ENCODE data around the gene MIP. TPM values are rescaled to one million over a fixed set of nuclear protein-coding genes. Genes with fewer than 3 reads are reported as not detected.
"Not testable (repeated sequence)": the region's sequence is repeated elsewhere in the genome, so short reads cannot be mapped to it uniquely, and the experiment has no call there.

The MIP gene
- not detected in 2 replicates for total RNA-seq

DNA sequence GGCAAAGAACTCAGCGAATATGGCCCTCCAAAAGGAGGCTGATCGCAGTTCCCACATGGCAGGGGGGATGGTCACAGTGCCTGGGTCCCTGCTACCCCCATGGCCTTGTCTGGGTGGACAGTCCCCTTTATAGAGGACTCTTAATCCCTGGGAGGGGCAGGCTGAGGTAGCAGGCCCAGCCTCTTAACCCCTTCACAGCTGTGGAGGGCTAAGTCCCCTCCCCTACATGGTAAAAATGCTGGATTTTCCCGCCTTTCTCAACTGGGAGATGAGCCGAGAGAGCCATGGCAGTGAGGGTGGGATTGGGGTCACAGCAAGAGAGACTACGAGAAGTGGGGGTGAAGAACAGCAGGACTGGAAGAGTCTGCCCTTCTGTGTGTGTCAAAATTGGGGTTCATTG, at the start of gene MIP:
Gene MIP, minus strand, starts transcription at position 101 of the 400 bp plus-strand sequence. Its CDS starts 44 bp downstream, at position 57.
- no peak for DNase-seq (ENCODE audit: low read depth)
- no peaks in the 10 kb centered on the region for H3K27me3 ChIP-seq (ENCODE audit: control insufficient read depth, insufficient read depth, low read length)
- H3K36me3 ChIP-seq (ENCODE audit: control insufficient read depth, insufficient read depth, low read length): no peaks in the 10 kb centered on the region
- no peak within 1 kb of the TSS for H3K4me3 ChIP-seq (ENCODE audit: low read depth, low read length)
- TF ChIP-seq CTCF (IDR thresholded peaks at IDR 0.05; ENCODE audit: insufficient read depth, low read length, poor library complexity, severe bottlenecking): no peak

DNA sequence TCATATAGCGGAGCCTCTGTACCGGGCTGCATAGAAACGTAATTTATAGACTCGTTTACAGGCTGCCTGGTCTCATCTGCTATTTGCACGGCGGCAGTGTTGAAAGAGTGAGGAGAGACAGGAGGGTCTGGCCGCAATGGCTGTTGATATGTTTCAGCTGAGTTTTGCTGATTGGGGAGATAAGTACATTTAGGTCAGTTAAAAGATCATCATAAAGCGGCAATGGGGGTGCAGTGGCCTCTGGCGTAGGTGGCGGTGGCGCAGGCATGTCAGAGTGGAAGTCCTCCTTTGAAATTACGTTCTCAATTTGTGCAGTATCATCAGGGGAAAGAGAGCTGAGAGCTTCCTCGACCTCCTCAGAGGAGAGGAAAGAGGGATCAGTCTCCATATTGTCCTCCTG, 45.4 kb upstream of the MIP start:
- not testable (repeated sequence) for H3K36me3 ChIP-seq (ENCODE audit: control insufficient read depth, insufficient read depth, low read length); H3K4me3 ChIP-seq (ENCODE audit: low read depth, low read length); DNase-seq (ENCODE audit: low read depth); H3K27me3 ChIP-seq (ENCODE audit: control insufficient read depth, insufficient read depth, low read length)

- DNase-seq (ENCODE audit: low read depth); H3K4me3 ChIP-seq (ENCODE audit: low read depth, low read length); H3K36me3 ChIP-seq (ENCODE audit: control insufficient read depth, insufficient read depth, low read length); H3K27me3 ChIP-seq (ENCODE audit: control insufficient read depth, insufficient read depth, low read length): not testable (repeated sequence)
Measured at GRCh38 chr12:56499452-56499851, 45.0 kb upstream of the MIP start.

GRCh38 chr12:56498126-56498902, 43.9 kb upstream of the MIP start:
- DNase-seq (ENCODE audit: low read depth); H3K4me3 ChIP-seq (ENCODE audit: low read depth, low read length); H3K27me3 ChIP-seq (ENCODE audit: control insufficient read depth, insufficient read depth, low read length); H3K36me3 ChIP-seq (ENCODE audit: control insufficient read depth, insufficient read depth, low read length): not testable (repeated sequence)

DNA sequence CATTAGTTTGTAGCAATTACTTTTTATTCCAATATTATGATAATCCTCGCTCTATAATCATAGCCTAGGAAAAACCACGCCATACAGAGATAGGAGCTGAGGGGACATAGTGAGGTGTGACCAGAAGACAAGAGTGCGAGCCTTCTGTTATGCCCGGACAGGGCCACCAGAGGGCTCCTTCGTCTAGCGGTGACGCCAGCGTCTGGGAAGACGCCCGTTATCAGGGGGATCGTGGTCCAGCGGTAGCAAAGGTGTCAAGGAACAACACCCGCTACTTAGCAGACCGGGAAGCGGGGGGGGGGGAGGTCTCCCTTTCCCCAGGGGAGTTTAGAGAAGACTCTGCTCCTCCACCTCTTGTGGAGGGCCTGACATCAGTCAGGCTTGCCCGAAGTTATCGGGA, 42.2 kb upstream of the MIP start:
- not testable (repeated sequence) for H3K4me3 ChIP-seq (ENCODE audit: low read depth, low read length); H3K36me3 ChIP-seq (ENCODE audit: control insufficient read depth, insufficient read depth, low read length); DNase-seq (ENCODE audit: low read depth); H3K27me3 ChIP-seq (ENCODE audit: control insufficient read depth, insufficient read depth, low read length)
- TF ChIP-seq CTCF (IDR thresholded peaks at IDR 0.05; ENCODE audit: insufficient read depth, low read length, poor library complexity, severe bottlenecking): peak; percentile 46

DNA sequence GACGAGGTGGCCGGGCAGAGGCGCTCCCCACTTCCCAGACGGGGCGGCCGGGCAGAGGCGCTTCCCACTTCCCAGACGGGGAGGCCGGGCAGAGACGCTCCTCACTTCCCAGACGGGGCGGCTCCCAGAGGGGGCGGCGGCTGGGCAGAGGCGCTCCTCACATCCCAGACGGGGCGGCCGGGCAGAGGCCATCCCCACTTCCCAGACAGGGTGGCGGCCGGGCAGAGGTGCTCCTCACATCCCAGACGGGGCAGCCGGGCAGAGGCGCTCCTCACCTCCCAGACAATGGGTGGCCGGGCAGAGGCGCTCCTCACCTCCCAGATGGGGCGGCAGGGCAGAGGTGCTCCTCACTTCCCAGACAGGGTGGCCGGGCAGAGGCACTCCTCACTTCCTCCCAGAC, 40.0 kb upstream of the MIP start:
- H3K36me3 ChIP-seq (ENCODE audit: control insufficient read depth, insufficient read depth, low read length); H3K27me3 ChIP-seq (ENCODE audit: control insufficient read depth, insufficient read depth, low read length); H3K4me3 ChIP-seq (ENCODE audit: low read depth, low read length); DNase-seq (ENCODE audit: low read depth): not testable (repeated sequence)

DNA sequence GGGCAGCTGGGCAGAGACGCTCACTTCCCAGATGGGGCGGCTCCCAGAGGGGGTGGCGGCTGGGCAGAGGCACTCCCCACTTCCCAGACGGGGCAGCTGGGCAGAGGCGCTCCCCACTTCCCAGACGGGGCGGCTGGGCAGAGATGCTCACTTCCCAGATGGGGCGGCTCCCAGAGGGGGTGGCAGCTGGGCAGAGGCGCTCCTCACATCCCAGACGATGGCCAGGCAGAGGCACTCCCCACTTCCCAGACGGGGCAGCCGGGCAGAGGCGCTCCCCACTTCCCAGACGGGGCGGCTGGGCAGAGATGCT, 39.6 kb upstream of the MIP start:
- not testable (repeated sequence) for H3K36me3 ChIP-seq (ENCODE audit: control insufficient read depth, insufficient read depth, low read length); H3K4me3 ChIP-seq (ENCODE audit: low read depth, low read length); H3K27me3 ChIP-seq (ENCODE audit: control insufficient read depth, insufficient read depth, low read length); DNase-seq (ENCODE audit: low read depth)

GRCh38 chr12:56493409-56494105, 39.1 kb upstream of the MIP start:
- H3K4me3 ChIP-seq (ENCODE audit: low read depth, low read length); H3K27me3 ChIP-seq (ENCODE audit: control insufficient read depth, insufficient read depth, low read length); DNase-seq (ENCODE audit: low read depth); H3K36me3 ChIP-seq (ENCODE audit: control insufficient read depth, insufficient read depth, low read length): not testable (repeated sequence)

GRCh38 chr12:56490360-56490759, 35.9 kb upstream of the MIP start:
- Histone ChIP-seq H3K36me3 (ENCODE audit: control insufficient read depth, insufficient read depth, low read length) (no peaks in the 10 kb centered on the region), H3K27me3 (ENCODE audit: control insufficient read depth, insufficient read depth, low read length) (peaks cover 19% of the 10 kb centered on the region), H3K4me3 (ENCODE audit: low read depth, low read length) (no peak overlapping the region)
- DNase-seq (ENCODE audit: low read depth): no peak
- no peak for TF ChIP-seq CTCF (IDR thresholded peaks at IDR 0.05; ENCODE audit: insufficient read depth, low read length, poor library complexity, severe bottlenecking)
